ENCODE measurements around the gene ITPR1.

- TF ChIP-seq CTCF (IDR thresholded peaks at IDR 0.05), result no peak
- no peak for TF ChIP-seq POLR2A (IDR thresholded peaks at IDR 0.05)
Observed at GRCh38 chr3:4580346-4581123, 87.4 kb downstream of the ITPR1 start.

Measured in thyroid gland (tissue), 4 donors.